CD4-positive, alpha-beta T cell treated with Interferon gamma for 1 hour (primary cell): ENCODE data around the gene ATXN7L1.
"Not testable (repeated sequence)": the region's sequence is repeated elsewhere in the genome, so short reads cannot be mapped to it uniquely, and the experiment has no call there.

Experiments
- DNase-seq: peaks from one replicate; pipeline ENCODE4 v3.0.0-alpha.2; 2020

ATXN7L1 gene

DNA sequence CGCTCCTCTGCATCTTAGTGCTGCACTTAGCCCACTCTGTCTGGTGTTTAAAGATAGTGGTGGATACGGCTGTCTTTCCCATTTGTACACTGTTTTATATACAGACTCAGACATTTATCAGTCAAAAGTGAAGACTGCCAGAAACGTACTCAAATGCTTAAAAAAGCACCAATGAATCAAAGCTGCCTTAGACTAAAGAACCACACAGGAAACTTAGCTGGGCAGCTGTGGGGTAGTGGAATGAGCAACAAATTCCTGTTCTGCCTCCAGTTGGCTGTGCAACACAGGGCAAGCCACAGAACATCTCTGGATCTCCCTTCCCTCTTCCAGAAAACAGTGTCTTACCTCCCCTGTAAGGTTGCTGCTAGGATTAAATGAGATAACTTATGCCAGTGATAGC, 76.0 kb downstream of the ATXN7L1 start:
- DNase-seq, result no peak

DNA sequence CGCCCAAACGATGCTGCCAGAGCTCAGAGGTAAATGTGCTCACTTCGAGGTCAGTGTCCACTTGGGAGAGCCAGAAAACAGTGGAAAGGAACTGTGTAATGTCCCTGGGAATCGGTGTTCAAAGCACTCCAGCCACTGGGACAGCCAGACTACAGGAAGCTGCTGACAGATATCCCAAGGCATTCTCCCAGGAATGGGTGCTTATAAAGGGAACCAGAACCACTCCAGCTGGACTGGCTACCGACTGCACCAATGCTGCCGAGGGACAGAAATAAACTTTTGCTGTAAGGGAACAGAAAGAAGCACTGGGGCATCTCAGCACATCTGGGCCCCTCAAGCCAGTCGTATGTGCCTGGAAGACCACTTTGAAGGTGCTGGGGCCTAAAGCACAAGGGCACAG, 76.7 kb downstream of the ATXN7L1 start:
- DNase-seq, result no peak

DNA sequence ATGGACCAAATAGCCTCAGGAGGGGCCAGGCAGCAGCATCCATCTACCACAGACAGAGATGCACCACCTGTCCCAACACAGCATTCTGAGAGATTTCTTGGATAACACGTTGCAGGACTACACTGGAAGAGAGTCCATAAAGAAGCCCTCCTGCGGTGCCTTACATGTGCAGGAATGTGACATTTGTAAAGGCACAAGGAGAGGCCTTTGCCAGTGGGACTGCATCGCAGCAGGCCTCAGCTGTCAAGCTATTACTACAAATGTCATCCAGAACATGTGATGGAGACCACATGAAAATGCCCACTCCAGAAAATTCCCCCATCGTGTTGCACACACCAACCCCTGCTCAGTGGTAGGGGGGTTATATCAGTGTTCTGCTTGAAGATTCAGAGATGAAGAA, 77.4 kb downstream of the ATXN7L1 start:
- no peak for DNase-seq

DNA sequence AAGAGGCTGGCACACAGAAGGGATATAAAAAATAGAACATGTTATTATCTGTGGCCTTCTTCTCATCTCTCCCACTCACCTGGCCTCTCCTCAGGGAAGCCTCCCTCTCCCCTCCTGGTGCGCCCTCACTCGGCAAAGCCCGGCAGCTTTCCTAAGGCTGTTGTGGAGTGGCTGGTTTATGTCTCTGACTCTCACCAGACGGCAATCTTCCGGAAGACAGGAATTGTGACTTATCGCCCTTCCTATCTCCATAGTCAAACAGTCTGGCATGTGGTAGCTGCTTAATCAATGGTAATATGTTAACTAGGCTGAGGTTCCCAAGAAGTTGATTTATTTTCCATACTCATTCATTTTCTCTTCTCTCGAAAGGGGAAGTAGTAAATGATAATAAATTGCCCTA, 78.7 kb downstream of the ATXN7L1 start:
- no peak for DNase-seq

DNA sequence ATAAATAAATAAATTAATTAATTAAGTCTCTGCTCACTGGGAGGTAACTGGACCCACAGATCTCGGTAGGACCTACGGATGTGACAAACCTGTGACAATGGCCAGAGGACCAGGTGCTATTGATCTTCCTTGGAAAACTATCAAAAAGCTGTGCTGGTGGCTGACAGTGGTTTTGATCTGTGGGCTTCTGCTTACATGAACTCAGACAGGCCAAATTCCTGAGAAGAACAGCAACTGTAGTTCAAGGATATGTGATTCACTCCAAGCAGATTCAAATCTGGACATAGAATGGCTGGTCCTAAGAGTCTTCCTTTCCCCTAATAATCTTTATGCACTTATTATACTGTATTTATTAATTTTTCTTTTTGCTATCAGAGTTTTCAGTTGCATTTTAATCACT, 80.0 kb downstream of the ATXN7L1 start:
- no peak for DNase-seq

GRCh38 chr7:105794741-105795729, 81.4 kb downstream of the ATXN7L1 start:
- DNase-seq, result no peak

DNA sequence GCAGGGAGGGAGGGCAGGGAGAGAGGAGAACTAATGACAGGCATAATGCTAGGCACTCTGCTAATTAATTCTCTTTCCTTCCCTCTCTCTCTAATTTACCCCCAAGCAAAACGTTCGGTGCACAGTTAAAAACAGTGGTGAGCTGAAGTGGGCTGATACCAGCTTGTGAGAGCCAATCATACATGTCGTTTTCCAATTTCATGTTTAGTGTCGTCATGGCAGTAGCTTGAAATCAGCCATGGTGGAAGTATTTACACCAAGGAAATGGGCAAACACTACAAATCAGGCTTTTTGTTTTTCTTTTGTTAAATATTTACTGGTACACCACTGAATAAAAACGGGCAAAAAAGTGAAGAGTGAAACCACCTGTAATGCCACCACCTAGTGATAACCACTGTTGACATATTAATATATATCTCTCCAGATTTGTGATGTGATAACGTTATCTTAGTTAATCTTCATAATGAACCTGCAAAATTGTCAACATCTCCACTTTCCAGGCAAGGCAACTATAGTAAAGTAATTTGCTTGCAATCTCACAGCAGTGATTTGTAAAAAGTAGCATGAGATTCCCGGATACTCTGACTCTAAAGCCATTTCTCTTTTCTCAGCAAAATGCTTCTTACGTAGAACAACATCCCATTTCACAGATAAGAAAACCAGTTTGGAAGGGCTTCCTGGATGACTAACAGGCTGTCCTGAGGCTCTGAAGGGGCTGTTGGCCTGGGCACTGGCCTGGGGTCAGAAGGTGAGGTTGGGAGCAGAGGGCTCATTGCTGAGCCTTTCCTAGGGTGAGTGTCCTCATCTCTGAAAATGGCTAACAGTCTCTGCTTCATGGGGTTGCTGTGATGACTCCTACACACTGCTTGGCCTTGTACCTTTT, 83.7 kb downstream of the ATXN7L1 start:
- no peak for DNase-seq

- DNase-seq, result no peak
Observed at GRCh38 chr7:105791926-105792325, 84.5 kb downstream of the ATXN7L1 start.

- no peak for DNase-seq
Observed at GRCh38 chr7:105790996-105791395, 85.4 kb downstream of the ATXN7L1 start.

- not testable (repeated sequence) for DNase-seq
Observed at GRCh38 chr7:105790452-105790851, 85.9 kb downstream of the ATXN7L1 start.

DNA sequence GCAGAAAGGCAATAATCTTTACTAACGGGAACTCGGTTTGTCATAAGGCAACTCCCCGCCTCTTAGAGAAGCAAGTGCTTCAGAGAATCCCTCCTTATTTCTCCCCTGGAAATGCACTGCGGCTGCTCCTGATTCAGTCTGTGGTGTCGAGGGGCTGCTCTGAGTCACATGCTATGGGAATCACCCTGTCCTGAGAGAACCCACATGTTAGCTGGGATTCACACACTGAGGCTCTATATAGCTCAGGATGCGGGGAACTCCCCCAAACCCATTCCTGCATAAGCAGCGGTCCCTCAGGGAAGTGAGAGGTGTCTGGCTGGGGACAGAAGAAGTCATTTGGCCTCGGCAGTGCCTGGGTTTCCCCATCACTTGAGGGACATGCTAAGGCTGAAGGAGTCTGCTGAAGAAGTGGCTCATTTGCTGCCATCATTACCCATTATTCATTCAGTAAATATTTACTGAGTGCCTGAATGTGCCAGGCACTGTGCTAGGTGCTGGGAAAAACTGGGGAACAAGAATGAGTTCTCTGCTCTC, 87.5 kb downstream of the ATXN7L1 start:
- DNase-seq, result no peak

GRCh38 chr7:105788356-105788755, 88.0 kb downstream of the ATXN7L1 start:
- no peak for DNase-seq

DNA sequence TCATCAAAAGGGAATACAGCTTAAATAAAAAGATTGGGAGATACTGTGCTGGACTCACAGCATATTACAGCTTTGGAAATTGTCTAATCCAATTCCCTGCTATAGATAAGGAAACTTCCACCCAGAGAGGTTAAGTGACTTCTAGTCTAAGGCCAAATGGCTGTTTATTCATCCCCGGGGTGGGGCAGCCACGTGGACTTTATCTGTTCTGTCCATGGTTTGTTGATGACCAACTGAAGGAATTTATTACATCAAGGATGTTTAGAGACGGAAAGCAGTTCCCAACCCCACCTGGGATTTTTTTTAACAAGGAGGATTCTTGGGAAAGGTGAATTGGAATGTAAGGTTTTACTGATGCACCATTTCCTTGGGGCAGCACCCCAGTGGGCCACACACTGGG, 88.6 kb downstream of the ATXN7L1 start:
- no peak for DNase-seq

GRCh38 chr7:105786520-105787470, 89.6 kb downstream of the ATXN7L1 start:
- DNase-seq, result no peak

DNA sequence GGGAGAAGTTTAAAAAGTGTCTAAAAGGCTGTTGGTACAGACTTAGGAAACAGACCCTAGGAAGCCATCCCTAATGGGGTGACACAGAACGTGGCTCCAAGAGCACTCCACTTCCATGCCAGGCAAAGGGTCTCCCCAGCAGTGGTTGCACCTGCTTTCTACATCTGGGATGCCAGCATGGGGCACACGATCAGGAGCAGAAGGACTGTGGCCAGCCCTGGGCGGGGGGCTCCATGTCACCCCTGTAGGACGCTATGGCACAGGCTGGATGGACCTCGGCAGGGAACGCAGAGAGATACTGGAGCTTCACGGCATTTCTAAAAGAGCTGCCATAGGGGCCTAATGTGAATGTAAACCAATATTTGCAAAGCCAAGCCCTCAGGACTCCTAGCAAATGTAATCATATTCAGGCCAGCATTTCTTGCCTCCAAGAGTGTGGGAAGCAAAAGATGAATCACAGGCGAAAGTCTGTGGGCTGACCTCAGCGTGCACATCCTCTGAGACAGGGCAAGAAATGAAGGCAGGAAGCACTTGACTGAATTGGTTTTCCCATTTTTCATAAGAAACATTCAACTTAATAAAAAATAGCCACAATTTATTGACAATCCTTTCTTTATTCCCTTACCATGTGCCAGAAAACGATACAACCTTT, 93.9 kb downstream of the ATXN7L1 start:
- no peak for DNase-seq

DNA sequence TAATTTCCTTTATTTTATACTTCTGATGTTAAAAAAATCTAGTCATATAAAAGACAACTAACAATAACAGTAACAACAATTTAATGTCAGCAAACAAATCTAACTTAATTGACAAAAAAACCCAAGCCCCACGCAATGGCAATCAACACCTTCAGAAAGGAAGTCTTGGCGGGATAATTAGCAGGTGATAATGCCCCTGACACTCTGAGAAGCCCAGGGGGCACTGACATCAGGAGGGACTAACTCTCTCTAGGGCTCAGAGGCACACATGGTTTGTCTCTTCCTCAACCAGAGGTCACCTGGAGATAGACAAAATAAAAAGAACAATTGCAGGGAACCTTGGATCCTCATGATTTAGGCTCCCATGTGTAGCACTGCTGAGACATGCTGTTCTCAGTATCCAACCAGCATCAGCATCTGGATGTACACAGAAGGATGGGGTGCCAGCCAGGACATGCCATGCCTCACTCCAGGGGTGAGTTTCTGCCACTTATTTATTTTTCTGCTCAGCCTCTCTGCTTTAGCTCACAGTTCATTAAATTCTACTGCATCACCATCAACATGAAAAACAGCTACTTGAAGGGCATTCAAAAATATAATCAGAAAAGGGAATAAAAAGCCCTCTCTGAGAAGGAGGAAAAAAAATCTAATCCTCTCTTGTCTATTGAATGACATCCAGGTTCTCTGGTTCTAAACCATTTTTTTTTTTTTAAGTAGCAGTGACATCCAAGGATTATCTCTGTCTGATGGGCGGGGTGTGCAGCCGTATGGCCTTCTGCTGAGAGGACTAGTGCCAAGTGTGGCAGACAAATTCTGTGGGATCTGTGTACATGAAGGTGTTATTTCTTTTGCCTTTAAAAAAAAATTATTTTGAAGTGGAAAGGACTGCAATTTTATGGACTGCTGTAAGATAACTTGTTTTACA, 96.3 kb downstream of the ATXN7L1 start:
- no peak for DNase-seq

GRCh38 chr7:105778956-105779355, 97.4 kb downstream of the ATXN7L1 start:
- DNase-seq, result no peak

- DNase-seq, result no peak
Observed at GRCh38 chr7:105776986-105777910, 99.2 kb downstream of the ATXN7L1 start.

DNA sequence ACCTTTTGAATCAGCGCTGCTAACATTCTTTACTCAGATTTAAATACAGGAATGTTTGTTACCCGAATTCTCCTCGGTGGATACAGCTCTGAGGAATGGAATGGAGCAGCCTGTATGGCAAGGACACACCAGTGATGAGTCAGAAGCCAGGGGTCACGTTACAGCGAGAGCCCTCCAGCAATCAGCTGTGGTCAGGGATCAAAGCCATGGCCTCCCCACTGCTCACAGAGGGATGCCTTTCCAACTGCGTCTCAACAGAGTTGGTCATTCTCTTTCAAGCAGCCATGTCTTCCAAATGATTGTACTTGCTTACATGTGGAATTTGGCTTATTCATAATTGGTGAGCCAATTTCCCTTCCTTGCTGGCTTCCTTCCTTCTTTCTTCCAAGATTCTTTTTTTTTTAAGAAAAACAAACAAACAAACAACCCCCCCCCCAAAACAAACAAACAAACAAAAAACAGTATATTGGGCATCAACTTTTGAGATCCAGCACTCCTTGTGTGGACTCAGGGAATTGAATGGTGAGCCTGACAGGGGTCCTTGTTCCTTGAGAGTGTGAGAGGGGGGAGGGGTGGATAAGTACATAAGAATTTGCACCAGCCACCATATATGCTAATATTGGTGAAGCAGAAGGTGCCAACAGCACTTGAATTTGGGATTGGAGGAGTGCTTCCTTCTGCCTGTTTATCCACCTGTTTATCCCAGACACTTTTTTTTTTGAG, 100.2 kb downstream of the ATXN7L1 start:
- DNase-seq, result no peak
